BLaER1 treated with 17β-estradiol and CSF1 and Interleukin-3, amounts not matched to agents 10 nM and 100 nM (cell line): ENCODE results near the gene LDAF1.

ENCODE experiments used
- H3K27ac ChIP-seq, 11 experiments: shearing (Covaris generic); formaldehyde crosslinking; 2 replicates each; pipeline ENCODE4 v1.8.1; 2022
- H3K27me3 ChIP-seq, 11 experiments: shearing (Covaris generic); formaldehyde crosslinking; 2 replicates each; pipeline ENCODE4 v1.8.1; 2022
- H3K36me3 ChIP-seq, 11 experiments: shearing (Covaris generic); formaldehyde crosslinking; 2 replicates each; pipeline ENCODE4 v1.8.1; 2022
- H3K4me1 ChIP-seq, 10 experiments: shearing (Covaris generic); formaldehyde crosslinking; 2 replicates each; pipeline ENCODE4 v1.8.1; 2022
- H3K4me2 ChIP-seq, 11 experiments: shearing (Covaris generic); formaldehyde crosslinking; 2 replicates each; pipeline ENCODE4 v1.8.1; 2022
- H3K4me3 ChIP-seq, 10 experiments: shearing (Covaris generic); formaldehyde crosslinking; 2 replicates each; pipeline ENCODE4 v1.8.1; 2022
- H3K9ac ChIP-seq, 11 experiments: shearing (Covaris generic); formaldehyde crosslinking; 2 replicates each; pipeline ENCODE4 v1.8.1; 2022
- H3K9me3 ChIP-seq, 11 experiments: shearing (Covaris generic); formaldehyde crosslinking; replicated peaks in 1 of 11; 2 replicates each; pipeline ENCODE4 v1.8.1; 2022
- H4K20me1 ChIP-seq, 11 experiments: shearing (Covaris generic); formaldehyde crosslinking; 2 replicates each; pipeline ENCODE4 v1.8.1; 2022
- Cebpa-rat ChIP-seq, 11 experiments: shearing (Covaris generic); IDR thresholded peaks; 2 replicates each; pipeline ENCODE4 v1.8.1; 2022

Gene LDAF1

DNA sequence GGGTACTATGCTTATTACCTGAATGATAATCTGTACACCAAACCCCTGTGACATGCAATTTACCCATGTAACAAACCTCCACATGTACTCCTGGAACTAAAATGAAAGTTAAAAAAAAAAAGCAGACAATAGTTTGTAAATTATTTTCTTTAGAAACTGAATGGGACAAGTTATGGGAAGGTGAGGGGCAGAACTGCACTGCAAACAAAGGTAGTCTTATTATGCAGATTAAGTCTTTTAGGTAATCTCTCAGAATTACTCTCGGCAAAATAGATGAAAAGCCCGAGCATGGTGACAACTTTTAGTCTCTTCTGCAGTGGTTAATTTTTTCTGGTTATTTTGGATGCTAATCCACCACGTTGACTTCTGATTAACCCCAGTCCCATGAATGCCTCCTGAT, 25.5 kb downstream of the LDAF1 start:
- Histone ChIP-seq H3K27ac (peak overlapping the region in 6 of 11 experiments; percentile 2 to 52 (median 44); a peak in 4 of 22 replicates), H3K36me3 (peaks cover 38 to 60% (median 53%) of the 10 kb centered on the region in 11 experiments), H3K4me2 (peak overlapping the region in 7 of 11 experiments; percentile 9 to 55 (median 26); a peak in 9 of 22 replicates), H3K4me3 (peak overlapping the region in 2 of 10 experiments; percentile 6 to 12; a peak in 1 of 20 replicates), H3K9ac (no peak overlapping the region), H3K4me1 (peaks cover 10 to 40% (median 24%) of the 10 kb centered on the region in 10 experiments), H3K9me3 (peaks cover 76 to 82% (median 79%) of the 10 kb centered on the region in 11 experiments), H3K27me3 (no peaks in the 10 kb centered on the region), H4K20me1 (no peaks in the 10 kb centered on the region)
- TF ChIP-seq Cebpa-rat (IDR thresholded peaks at IDR 0.05), result no peak

DNA sequence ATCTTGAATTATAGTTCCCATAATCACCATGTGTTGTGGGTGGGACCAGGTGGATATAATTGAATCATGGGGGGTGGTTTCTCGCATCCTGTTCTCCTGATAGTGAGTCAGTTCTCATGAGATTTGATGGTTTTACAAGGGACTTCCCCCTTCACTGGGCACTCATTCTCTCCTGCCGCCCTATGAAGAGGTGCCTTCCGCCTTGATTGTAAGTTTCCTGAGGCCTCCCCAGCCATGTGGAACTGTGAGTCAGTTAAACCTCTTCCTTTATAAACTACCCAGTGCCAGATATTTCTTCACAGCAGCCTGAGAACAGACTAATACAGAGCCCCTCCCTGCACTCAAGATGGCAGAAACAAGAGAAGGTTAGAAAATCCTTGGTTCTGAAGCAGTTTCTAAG, 26.4 kb downstream of the LDAF1 start:
- Histone ChIP-seq H3K9me3 (peaks cover 69 to 75% (median 71%) of the 10 kb centered on the region in 11 experiments), H3K27ac (peak overlapping the region in 9 of 11 experiments; percentile 55 to 80 (median 59); a peak in 18 of 22 replicates), H3K27me3 (no peaks in the 10 kb centered on the region), H3K4me3 (peak overlapping the region in 4 of 10 experiments; percentile 9 to 29 (median 19); a peak in 3 of 20 replicates), H3K4me1 (peaks cover 10 to 42% (median 24%) of the 10 kb centered on the region in 10 experiments), H4K20me1 (no peaks in the 10 kb centered on the region), H3K4me2 (peak overlapping the region in 8 of 11 experiments; percentile 4 to 55 (median 22); a peak in 12 of 22 replicates), H3K9ac (peak overlapping the region in 2 of 11 experiments; percentile 0 to 51; a peak in 2 of 22 replicates), H3K36me3 (peaks cover 30 to 51% (median 45%) of the 10 kb centered on the region in 11 experiments)
- 0 out of 22 replicates have a peak, but pooled peaks of 1 of the 11 experiments have one; percentile 6 for TF ChIP-seq Cebpa-rat (IDR thresholded peaks at IDR 0.05)

DNA sequence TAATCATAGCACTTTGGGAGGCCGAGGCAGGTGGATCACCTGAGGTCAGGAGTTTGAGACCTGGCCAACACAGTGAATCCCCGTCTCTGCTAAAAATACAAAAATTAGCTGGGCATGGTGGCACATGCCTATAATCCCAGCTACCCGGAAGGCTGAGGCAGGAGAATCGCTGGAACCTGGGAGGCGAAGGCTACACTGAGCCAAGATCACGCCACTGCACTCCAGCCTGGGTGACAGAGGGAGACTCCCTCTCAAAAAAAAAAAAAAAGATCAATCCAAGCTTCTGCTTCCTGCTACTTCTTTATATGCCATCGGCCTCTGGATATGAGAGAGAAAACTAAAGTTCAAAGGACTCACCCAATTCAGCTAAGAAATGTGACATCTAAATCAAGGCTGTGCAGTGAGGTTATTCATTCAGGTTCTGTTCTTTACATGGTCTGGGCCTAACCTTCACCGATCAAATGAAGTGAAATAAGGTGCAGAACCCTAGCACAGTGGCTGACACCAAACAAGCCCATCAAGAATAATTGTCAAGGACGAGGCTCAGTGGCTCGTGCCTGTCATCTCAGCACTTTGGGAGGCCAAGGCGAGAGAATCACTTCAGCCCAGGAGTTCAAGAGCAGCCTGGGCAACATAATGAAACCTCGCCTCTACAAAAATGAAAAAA, 27.3 kb downstream of the LDAF1 start:
- no peak for TF ChIP-seq Cebpa-rat (IDR thresholded peaks at IDR 0.05)
- peak overlapping the region in 9 of 11 experiments; percentile 55 to 80 (median 59); a peak in 17 of 22 replicates for H3K27ac ChIP-seq
- no peak overlapping the region for H3K9ac ChIP-seq
- H4K20me1 ChIP-seq, result no peaks in the 10 kb centered on the region
- peaks cover 61 to 74% (median 64%) of the 10 kb centered on the region in 11 experiments for H3K9me3 ChIP-seq
- peak overlapping the region in 3 of 10 experiments; percentile 16 to 29 (median 22); a peak in 3 of 20 replicates for H3K4me3 ChIP-seq
- H3K4me1 ChIP-seq, result peaks cover 10 to 42% (median 24%) of the 10 kb centered on the region in 10 experiments
- peaks cover 20 to 42% (median 35%) of the 10 kb centered on the region in 11 experiments for H3K36me3 ChIP-seq
- H3K4me2 ChIP-seq, result peak overlapping the region in 4 of 11 experiments; percentile 4 to 55 (median 16); a peak in 5 of 22 replicates
- no peaks in the 10 kb centered on the region for H3K27me3 ChIP-seq

DNA sequence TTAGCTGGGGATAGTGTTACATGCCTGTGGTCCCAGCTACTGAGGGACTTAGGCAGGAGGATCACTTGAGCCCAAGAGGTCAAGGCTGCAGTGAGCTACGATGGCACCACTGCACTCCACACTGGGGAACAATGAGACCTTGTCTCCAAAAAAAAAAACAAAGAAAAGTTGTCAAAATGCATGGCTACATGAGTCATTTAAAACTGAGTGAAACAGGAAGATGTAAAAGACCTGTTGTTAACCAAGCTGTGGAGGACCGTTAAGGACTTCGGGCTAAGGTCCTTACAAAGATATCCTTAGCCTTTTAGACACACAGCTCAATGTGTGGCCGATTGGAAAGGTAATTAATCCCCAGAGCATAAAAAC, 27.8 kb downstream of the LDAF1 start:
- Histone ChIP-seq H3K27ac (peak overlapping the region in 3 of 11 experiments; percentile 34 to 71 (median 64); a peak in 3 of 22 replicates), H3K4me3 (no peak overlapping the region), H3K9me3 (peaks cover 56 to 70% (median 62%) of the 10 kb centered on the region in 11 experiments), H3K27me3 (no peaks in the 10 kb centered on the region), H3K36me3 (peaks cover 15 to 37% (median 30%) of the 10 kb centered on the region in 11 experiments), H3K4me2 (no peak overlapping the region), H3K9ac (no peak overlapping the region), H4K20me1 (no peaks in the 10 kb centered on the region), H3K4me1 (peaks cover 10 to 42% (median 24%) of the 10 kb centered on the region in 10 experiments)
- TF ChIP-seq Cebpa-rat (IDR thresholded peaks at IDR 0.05), result no peak

DNA sequence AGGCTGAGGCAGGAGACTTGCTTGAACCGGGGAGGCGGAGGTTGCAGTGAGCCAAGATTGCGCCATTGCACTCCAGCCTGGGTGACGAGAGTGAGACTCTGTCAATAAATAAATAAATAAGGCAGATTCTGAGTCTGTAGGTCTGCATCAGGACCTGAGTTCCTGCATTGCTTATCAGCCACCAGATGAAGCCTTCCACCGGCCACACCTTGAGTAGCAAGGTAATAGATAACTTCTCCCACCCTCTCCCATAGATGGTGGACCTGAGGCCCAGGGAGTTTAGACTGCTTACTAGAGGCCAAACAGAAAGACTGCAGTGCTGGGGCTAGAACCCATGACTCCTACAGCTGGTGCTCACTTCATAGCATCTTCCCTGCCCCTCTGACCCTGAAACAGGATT, 30.8 kb downstream of the LDAF1 start:
- peaks cover 0 to 7% (median under 1%) of the 10 kb centered on the region in 11 experiments; a peak in 4 of 22 replicates for H3K36me3 ChIP-seq
- no peaks in the 10 kb centered on the region for H4K20me1 ChIP-seq
- no peak overlapping the region for H3K27ac ChIP-seq
- H3K4me3 ChIP-seq, result no peak overlapping the region
- H3K27me3 ChIP-seq, result no peaks in the 10 kb centered on the region
- no peak for TF ChIP-seq Cebpa-rat (IDR thresholded peaks at IDR 0.05)
- H3K4me1 ChIP-seq, result peaks cover 14 to 46% (median 33%) of the 10 kb centered on the region in 10 experiments
- peak overlapping the region in 1 of 11 experiments; percentile 77; a peak in 1 of 22 replicates for H3K4me2 ChIP-seq
- peaks cover 34 to 49% (median 41%) of the 10 kb centered on the region in 11 experiments for H3K9me3 ChIP-seq
- no peak overlapping the region for H3K9ac ChIP-seq

DNA sequence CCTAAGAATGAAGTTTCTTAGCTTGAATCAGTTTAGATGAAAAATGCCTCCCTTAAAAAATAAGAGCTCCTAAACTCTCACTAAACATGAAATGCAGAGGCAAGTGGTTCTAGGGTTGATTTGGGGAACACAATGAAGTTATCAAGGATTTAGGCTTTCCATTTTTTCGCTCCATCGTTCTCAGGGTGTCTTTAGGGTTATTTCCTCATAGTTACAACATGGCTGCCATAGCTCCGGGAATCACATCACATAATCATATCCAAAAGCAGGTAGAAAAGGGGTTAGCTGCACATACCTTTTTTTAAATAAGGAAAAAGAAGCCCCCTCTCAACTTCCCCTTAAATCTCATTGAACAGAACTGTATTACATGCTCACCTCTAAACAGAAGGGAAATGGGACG, 31.5 kb downstream of the LDAF1 start:
- no peak for TF ChIP-seq Cebpa-rat (IDR thresholded peaks at IDR 0.05)
- H3K27ac ChIP-seq, result no peak overlapping the region
- H3K4me2 ChIP-seq, result no peak overlapping the region
- no peak overlapping the region for H3K4me3 ChIP-seq
- peaks cover 0 to 6% (median 0%) of the 10 kb centered on the region in 11 experiments; a peak in 2 of 22 replicates for H3K36me3 ChIP-seq
- no peaks in the 10 kb centered on the region for H4K20me1 ChIP-seq
- peaks cover 27 to 42% (median 34%) of the 10 kb centered on the region in 11 experiments for H3K9me3 ChIP-seq
- no peaks in the 10 kb centered on the region for H3K27me3 ChIP-seq
- no peak overlapping the region for H3K9ac ChIP-seq
- peaks cover 21 to 46% (median 33%) of the 10 kb centered on the region in 10 experiments for H3K4me1 ChIP-seq

DNA sequence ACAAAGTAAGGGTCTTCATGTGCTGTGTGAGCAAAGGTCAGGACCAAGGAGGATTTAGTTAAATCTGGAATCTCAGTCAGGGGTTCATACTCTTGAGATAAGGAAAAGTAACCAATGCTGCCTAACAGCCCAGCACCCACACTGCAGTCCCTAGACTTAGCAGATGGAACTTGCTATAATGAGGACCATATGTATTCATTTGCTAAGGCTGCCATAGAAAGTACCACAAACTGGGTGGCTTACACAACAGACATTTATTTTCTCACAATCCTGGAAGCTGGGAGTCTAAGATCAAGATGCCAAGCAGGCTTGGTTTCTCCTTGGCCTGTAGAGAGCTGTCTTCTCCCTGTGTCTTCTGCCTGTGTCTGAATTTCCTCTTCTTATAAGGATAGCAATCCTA, 32.1 kb downstream of the LDAF1 start:
- Histone ChIP-seq H3K27ac (no peak overlapping the region), H3K4me2 (no peak overlapping the region), H3K9ac (no peak overlapping the region), H3K4me3 (no peak overlapping the region), H3K9me3 (peaks cover 21 to 36% (median 28%) of the 10 kb centered on the region in 11 experiments), H3K27me3 (no peaks in the 10 kb centered on the region), H3K4me1 (peaks cover 26 to 46% (median 36%) of the 10 kb centered on the region in 10 experiments), H3K36me3 (peaks cover 0 to 4% (median 0%) of the 10 kb centered on the region in 11 experiments; a peak in 2 of 22 replicates), H4K20me1 (no peaks in the 10 kb centered on the region)
- no peak for TF ChIP-seq Cebpa-rat (IDR thresholded peaks at IDR 0.05)

DNA sequence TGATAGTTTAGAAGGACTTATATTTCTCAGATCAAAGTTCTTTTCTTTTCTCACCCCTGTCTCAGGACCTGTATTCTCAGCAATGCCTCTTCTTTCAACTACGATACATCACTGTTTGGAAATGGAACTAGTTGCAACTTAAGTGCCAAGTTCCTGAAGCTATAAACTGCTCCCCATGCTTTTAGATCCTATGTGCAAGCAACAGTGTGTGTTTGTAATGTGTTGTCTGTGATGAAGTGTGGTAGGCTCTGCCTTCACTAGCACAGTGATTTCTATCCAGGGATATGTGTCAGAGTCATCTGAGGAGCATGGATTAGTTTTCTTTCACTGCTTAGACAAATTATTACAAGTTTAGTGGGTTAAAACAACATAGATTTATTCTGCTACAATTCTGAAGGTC, 34.5 kb downstream of the LDAF1 start:
- H3K27me3 ChIP-seq, result no peaks in the 10 kb centered on the region
- H3K9me3 ChIP-seq, result peaks cover 8 to 20% (median 12%) of the 10 kb centered on the region in 11 experiments; a peak in 20 of 22 replicates
- no peak for TF ChIP-seq Cebpa-rat (IDR thresholded peaks at IDR 0.05)
- H4K20me1 ChIP-seq, result no peaks in the 10 kb centered on the region
- peaks cover 32 to 58% (median 51%) of the 10 kb centered on the region in 10 experiments for H3K4me1 ChIP-seq
- H3K9ac ChIP-seq, result no peak overlapping the region
- no peak overlapping the region for H3K27ac ChIP-seq
- no peak overlapping the region for H3K4me3 ChIP-seq
- peak overlapping the region in 3 of 11 experiments; percentile 72 to 84 (median 75); a peak in 2 of 22 replicates for H3K4me2 ChIP-seq
- H3K36me3 ChIP-seq, result no peaks in the 10 kb centered on the region

DNA sequence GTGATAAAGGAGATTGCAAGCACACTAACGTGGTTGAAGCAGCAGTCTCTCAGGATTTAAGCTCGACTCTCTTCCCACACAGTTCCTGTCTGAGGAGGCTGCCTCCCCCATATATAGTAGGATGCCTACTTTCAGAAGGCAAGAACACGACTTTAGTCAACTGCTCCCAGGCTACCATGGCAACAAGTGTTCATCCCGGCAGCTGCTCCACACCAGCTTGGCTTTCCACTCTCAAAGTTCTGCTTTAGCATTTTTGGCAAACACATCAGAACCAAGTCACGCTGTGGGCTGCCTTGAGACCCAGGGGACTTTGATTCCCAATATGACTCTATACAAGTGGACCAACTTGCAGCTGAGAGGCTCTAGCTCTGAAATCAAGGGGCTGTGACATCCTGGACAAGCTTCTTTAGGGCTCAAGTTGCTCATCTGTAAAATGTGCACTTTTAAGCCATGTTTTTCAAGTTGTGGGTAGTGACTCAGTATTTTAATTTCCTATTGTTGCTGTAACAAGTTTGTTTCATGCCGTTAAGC, 36.4 kb downstream of the LDAF1 start:
- Histone ChIP-seq H3K9me3 (peaks cover 8 to 22% (median 12%) of the 10 kb centered on the region in 11 experiments; a peak in 20 of 22 replicates), H4K20me1 (no peaks in the 10 kb centered on the region), H3K4me2 (peak overlapping the region; percentile 59 to 84 (median 74)), H3K27ac (peak overlapping the region in 6 of 11 experiments; percentile 10 to 75 (median 60); a peak in 11 of 22 replicates), H3K4me1 (peaks cover 26 to 51% (median 44%) of the 10 kb centered on the region in 10 experiments), H3K27me3 (no peaks in the 10 kb centered on the region), H3K36me3 (no peaks in the 10 kb centered on the region), H3K9ac (peak overlapping the region in 2 of 11 experiments; percentile 25 to 40; a peak in 2 of 22 replicates), H3K4me3 (no peak overlapping the region)
- TF ChIP-seq Cebpa-rat (IDR thresholded peaks at IDR 0.05), result no peak
